Measurements from ENCODE around the gene ALPI. TPM values are rescaled to one million over a fixed set of nuclear protein-coding genes. Genes with fewer than 3 reads are reported as not detected.

The ALPI gene
- total RNA-seq, 1 experiment from 2014 or later: 5.3 TPM

DNA sequence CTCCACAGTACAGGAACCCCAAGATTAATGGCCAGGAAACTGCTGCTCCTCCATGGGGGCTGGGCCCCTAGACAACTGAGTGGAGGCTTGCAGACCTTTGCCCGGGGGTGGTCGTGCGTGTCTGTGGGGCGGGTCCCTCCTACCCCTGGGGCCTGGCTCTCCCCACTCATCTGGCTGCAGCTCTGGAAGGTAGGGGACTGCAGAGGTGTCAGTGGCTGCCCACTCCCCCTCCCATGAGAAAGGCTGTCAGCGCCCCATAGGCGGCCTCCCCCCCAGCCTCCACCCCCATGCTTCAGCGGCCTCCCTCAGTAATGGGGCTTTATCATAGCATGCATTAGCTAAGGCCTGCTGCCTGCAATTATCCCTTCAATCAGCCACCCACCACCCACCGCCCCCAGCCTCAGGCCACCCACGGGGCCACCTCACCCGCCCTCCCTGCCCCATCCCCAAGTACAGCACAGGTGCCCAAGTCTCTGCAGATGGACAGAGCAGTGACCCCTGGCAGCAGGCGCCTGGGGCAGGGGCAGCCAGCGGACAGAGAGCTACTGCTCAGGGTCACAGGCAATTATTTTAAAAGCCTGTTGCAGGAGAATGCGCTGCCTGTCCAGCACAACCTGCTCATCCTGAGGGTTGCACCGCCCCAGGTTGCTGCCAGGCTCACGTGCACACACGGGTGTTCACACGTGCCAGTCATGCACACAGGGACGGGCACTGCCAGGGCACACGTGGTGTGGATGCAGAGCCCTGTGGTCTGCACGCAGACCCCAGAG is 40.7 kb downstream of the ALPI start:
- Mint-ChIP-seq H3K27ac (ENCODE audit: unreplicated experiment) (no peak overlapping the region), H3K27me3 (ENCODE audit: insufficient read depth, unreplicated experiment) (no peaks in the 10 kb centered on the region), H3K9me3 (ENCODE audit: unreplicated experiment) (no peaks in the 10 kb centered on the region), H3K4me1 (ENCODE audit: low read depth, unreplicated experiment) (no peaks in the 10 kb centered on the region), H3K4me3 (ENCODE audit: unreplicated experiment) (no peak overlapping the region), H3K36me3 (ENCODE audit: insufficient read depth, unreplicated experiment) (no peaks in the 10 kb centered on the region)
- ChIA-PET CTCF (no interaction called here), POLR2A (no interaction called here)
- Histone ChIP-seq H3K27me3 (replicated peaks; ENCODE audit: control insufficient read depth, insufficient read depth, low read length) (no peaks in the 10 kb centered on the region), H3K4me1 (no peaks in the 10 kb centered on the region), H3K36me3 (ENCODE audit: control insufficient read depth, insufficient read depth, low read length) (no peaks in the 10 kb centered on the region), H3K9me3 (no peaks in the 10 kb centered on the region), H3K4me3 (ENCODE audit: low read depth, low read length) (no peak overlapping the region)
- intact Hi-C loops (cut with micrococcal nuclease; ENCODE audit: unreplicated experiment): no loop called here
- BruUV-seq (replicated peaks): no TSS peak
- DNase-seq: no peak
- TF ChIP-seq, protein P1, sequence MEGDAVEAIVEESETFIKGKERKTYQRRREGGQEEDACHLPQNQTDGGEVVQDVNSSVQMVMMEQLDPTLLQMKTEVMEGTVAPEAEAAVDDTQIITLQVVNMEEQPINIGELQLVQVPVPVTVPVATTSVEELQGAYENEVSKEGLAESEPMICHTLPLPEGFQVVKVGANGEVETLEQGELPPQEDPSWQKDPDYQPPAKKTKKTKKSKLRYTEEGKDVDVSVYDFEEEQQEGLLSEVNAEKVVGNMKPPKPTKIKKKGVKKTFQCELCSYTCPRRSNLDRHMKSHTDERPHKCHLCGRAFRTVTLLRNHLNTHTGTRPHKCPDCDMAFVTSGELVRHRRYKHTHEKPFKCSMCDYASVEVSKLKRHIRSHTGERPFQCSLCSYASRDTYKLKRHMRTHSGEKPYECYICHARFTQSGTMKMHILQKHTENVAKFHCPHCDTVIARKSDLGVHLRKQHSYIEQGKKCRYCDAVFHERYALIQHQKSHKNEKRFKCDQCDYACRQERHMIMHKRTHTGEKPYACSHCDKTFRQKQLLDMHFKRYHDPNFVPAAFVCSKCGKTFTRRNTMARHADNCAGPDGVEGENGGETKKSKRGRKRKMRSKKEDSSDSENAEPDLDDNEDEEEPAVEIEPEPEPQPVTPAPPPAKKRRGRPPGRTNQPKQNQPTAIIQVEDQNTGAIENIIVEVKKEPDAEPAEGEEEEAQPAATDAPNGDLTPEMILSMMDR (IDR thresholded peaks at IDR 0.05; ENCODE audit: insufficient read depth in 1 of 2, low read depth in 1 of 2, low read length in 1 of 2, severe bottlenecking in 1 of 2, unreplicated experiment in 1 of 2): no peak

DNA sequence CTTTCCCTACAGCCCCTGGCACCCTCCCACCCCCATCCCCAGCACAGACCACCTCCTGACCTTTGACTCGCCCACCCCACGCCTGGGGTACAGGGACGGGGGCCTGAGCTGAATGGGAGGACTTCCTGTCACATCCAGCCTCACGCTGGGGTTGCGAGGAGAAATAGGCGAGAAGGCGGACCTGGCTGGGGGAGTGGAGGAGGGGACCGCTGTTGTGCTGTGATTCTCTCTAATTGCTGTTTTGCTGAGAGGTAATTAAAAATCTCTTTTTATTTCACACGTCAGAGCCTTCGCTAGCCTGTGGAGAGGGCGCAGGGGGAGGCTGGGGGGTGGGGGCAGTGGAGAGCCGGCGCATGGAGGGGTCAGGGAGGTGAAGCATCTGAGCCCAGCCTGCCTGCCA is 41.4 kb downstream of the ALPI start:
- ChIA-PET POLR2A (no interaction called here), CTCF (no interaction called here)
- no peaks in the 10 kb centered on the region for H3K36me3 ChIP-seq (ENCODE audit: control insufficient read depth, insufficient read depth, low read length)
- Mint-ChIP-seq H3K27me3 (ENCODE audit: insufficient read depth, unreplicated experiment) (no peaks in the 10 kb centered on the region), H3K9me3 (ENCODE audit: unreplicated experiment) (no peaks in the 10 kb centered on the region), H3K4me1 (ENCODE audit: low read depth, unreplicated experiment) (no peaks in the 10 kb centered on the region), H3K27ac (ENCODE audit: unreplicated experiment) (no peak overlapping the region), H3K36me3 (ENCODE audit: insufficient read depth, unreplicated experiment) (no peaks in the 10 kb centered on the region), H3K4me3 (ENCODE audit: unreplicated experiment) (no peak overlapping the region)
- TF ChIP-seq, protein P1 (IDR thresholded peaks at IDR 0.05; ENCODE audit: insufficient read depth in 1 of 2, low read depth in 1 of 2, low read length in 1 of 2, severe bottlenecking in 1 of 2, unreplicated experiment in 1 of 2): no peak
- no TSS peak for BruUV-seq (replicated peaks)
- no peak for DNase-seq
- no peaks in the 10 kb centered on the region for H3K4me1 ChIP-seq
- no peaks in the 10 kb centered on the region for H3K27me3 ChIP-seq (replicated peaks; ENCODE audit: control insufficient read depth, insufficient read depth, low read length)
- intact Hi-C loops (cut with micrococcal nuclease; ENCODE audit: unreplicated experiment): no loop called here
- H3K9me3 ChIP-seq: no peaks in the 10 kb centered on the region
- H3K4me3 ChIP-seq (ENCODE audit: low read depth, low read length): no peak overlapping the region

DNA sequence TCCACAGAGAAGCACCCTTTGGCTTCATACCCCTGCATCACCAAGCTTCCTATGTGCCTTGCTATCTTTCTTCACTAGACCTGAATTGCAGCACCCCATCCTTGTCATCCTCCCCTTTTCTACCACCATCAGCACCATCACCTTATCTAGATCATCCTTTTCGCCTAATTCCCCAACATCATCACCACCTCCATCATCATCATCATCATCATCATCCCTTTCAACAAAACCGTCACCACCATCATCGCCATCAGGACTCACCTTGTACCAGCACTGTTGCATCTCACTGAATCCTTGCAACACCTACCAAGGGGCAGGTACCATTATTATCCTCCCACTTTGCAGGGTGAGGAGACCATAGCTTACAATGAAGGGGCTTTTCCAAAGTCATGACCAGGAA is 42.5 kb downstream of the ALPI start:
- intact Hi-C loops (cut with micrococcal nuclease; ENCODE audit: unreplicated experiment): no loop called here
- H3K36me3 Mint-ChIP-seq (ENCODE audit: insufficient read depth, unreplicated experiment): no peaks in the 10 kb centered on the region
- DNase-seq: no peak
- H3K27ac Mint-ChIP-seq (ENCODE audit: unreplicated experiment): no peak overlapping the region
- Histone ChIP-seq H3K4me3 (ENCODE audit: low read depth, low read length) (no peak overlapping the region), H3K4me1 (no peaks in the 10 kb centered on the region), H3K27me3 (replicated peaks; ENCODE audit: control insufficient read depth, insufficient read depth, low read length) (no peaks in the 10 kb centered on the region), H3K36me3 (ENCODE audit: control insufficient read depth, insufficient read depth, low read length) (no peaks in the 10 kb centered on the region), H3K9me3 (no peaks in the 10 kb centered on the region)
- H3K4me3 Mint-ChIP-seq (ENCODE audit: unreplicated experiment): no peak overlapping the region
- TF ChIP-seq, protein P1 (IDR thresholded peaks at IDR 0.05; ENCODE audit: insufficient read depth in 1 of 2, low read depth in 1 of 2, low read length in 1 of 2, severe bottlenecking in 1 of 2, unreplicated experiment in 1 of 2): no peak
- no peaks in the 10 kb centered on the region for H3K27me3 Mint-ChIP-seq (ENCODE audit: insufficient read depth, unreplicated experiment)
- ChIA-PET POLR2A (no interaction called here), CTCF (no interaction called here)
- no peaks in the 10 kb centered on the region for H3K9me3 Mint-ChIP-seq (ENCODE audit: unreplicated experiment)
- no TSS peak for BruUV-seq (replicated peaks)
- no peaks in the 10 kb centered on the region for H3K4me1 Mint-ChIP-seq (ENCODE audit: low read depth, unreplicated experiment)
